ENCODE measurements around the gene SEC16B.

- TF ChIP-seq, protein P1, sequence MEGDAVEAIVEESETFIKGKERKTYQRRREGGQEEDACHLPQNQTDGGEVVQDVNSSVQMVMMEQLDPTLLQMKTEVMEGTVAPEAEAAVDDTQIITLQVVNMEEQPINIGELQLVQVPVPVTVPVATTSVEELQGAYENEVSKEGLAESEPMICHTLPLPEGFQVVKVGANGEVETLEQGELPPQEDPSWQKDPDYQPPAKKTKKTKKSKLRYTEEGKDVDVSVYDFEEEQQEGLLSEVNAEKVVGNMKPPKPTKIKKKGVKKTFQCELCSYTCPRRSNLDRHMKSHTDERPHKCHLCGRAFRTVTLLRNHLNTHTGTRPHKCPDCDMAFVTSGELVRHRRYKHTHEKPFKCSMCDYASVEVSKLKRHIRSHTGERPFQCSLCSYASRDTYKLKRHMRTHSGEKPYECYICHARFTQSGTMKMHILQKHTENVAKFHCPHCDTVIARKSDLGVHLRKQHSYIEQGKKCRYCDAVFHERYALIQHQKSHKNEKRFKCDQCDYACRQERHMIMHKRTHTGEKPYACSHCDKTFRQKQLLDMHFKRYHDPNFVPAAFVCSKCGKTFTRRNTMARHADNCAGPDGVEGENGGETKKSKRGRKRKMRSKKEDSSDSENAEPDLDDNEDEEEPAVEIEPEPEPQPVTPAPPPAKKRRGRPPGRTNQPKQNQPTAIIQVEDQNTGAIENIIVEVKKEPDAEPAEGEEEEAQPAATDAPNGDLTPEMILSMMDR (conservative IDR thresholded peaks at IDR 0.05; ENCODE audit: low read depth, low read length): no peak
- TF ChIP-seq EZH2 (IDR thresholded peaks at IDR 0.05; ENCODE audit: low read length, unreplicated experiment): no peak
Observed at GRCh38 chr1:177952249-177952648, 17.6 kb downstream of the SEC16B start.
